HG03432 (cell line): Measurements from ENCODE around the gene GRIP2.
"Not testable (repeated sequence)": the region's sequence is repeated elsewhere in the genome, so short reads cannot be mapped to it uniquely, and the experiment has no call there.

Source experiments
- ATAC-seq: cut with Tn5 transposase; IDR thresholded peaks from one replicate; pipeline ENCODE4 v1.9.1; 2021; ENCODE audit warnings: mild to moderate bottlenecking, moderate library complexity; ENCODE audit not compliant: unreplicated experiment

Gene GRIP2

GRCh38 chr3:14522768-14523167, 17.4 kb downstream of the GRIP2 start:
- ATAC-seq = no peak

- no peak for ATAC-seq
Measured at GRCh38 chr3:14522129-14522691, 17.9 kb downstream of the GRIP2 start.

GRCh38 chr3:14521611-14522010, 18.5 kb downstream of the GRIP2 start:
- no peak for ATAC-seq

DNA sequence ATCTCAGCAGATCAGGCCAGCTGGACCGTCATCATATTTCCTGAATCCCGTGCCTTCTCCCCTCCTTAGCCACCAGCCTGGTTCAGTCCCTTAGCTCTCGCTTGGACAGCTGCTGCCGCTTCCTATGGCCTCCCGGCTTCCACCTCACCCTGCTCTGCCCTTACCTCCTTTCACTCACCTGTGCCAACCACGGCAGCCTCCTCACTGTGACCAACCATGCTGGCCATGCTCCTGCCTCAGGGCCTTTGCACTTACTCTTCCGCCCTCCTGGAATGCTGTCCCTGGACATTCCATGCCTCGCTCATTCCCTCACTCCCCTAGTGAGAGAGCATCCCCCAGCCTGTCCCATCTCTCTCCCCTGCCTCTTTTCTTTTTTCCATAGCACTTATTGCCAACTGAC, 19.2 kb downstream of the GRIP2 start:
- no peak for ATAC-seq

DNA sequence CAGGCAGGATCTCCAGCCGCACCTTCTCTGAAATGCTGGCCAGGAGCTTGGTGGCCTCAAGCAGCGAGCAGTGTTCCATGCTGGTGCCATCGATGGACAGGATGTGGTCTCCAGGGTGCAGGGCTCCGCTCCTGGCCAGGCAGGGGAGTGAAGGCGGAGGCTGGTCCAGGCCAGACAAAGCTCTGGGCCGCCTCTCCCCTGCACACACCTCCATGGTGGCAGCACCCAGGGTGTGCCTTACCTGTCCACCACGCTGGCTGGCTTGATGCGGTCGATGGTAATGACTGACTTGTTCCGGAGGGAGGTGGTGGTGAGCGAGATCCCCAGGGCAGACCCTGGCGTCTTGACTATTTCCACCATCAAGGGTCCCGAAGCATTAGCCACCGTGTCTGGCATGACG, 20.0 kb downstream of the GRIP2 start:
- no peak for ATAC-seq

- ATAC-seq = no peak
Measured at GRCh38 chr3:14519406-14519805, 20.7 kb downstream of the GRIP2 start.

DNA sequence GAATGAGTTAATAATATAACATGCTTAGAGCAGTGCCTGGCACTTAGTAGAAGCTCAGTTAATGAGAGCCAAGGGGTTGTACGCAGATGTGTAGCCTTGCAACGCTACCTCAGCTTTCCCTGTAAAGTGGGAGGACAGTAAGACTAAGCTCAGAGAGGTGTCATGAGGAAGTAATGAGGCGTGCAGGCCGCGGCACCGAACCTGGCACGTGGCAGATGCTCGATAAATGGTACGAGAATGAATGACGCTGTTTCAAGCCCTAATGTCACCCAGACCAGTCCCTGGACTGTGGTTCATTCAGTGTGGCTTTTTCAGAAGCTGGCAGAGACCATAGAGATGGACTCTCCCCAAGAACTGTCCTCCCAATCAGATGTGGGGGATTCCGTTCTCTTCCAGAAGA, 21.2 kb downstream of the GRIP2 start:
- ATAC-seq = no peak

GRCh38 chr3:14518432-14518802, 21.7 kb downstream of the GRIP2 start:
- ATAC-seq = no peak

- ATAC-seq = no peak
Measured at GRCh38 chr3:14517601-14518431, 22.3 kb downstream of the GRIP2 start.

DNA sequence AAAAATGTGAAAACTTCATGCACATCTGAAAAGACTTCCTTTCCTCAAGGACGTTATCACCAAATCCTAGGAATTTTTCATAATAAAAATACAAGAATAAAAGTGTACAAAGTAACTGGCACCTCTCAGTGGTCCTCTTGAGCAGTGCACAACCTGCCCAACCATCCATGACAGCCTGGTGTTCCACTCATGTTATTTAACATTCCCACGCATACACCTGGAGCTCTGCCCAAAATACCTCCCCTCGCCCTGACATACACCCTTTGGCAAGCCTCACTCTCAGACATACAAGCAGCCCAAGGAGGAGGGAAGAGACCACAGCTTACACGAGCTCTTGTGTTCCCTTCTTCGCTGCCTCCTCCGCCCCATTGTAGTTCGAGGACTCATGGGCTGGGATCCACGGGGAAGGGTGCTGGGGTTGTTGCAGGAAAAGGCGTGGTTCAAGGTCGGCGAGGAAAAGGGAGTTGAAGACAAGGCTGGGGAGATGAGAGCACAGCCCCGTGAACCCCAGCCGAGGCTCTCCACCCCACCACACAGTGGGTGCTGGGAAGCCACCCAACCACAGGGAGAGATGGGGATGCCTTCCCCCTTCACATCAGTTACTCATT, 23.3 kb downstream of the GRIP2 start:
- ATAC-seq = no peak

DNA sequence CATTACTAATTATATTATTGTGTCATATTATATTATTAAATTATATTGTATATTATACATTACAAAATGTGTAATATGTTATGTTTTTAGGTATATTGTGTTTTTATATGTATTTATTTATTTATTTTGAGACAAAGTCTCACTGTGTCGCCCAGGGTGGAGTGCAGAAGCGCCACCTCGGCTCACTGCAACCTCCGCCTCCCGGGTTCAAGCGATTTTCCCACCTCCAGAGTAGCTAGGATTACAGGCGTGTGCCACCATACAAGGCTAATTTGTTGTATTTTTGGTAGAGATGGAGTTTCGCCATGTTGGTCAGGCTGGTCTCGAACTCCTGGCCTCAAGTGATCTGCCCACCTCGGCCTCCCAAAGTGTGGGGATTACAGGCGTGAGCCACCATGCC, 24.6 kb downstream of the GRIP2 start:
- ATAC-seq = not testable (repeated sequence)

GRCh38 chr3:14514323-14514720, 25.8 kb downstream of the GRIP2 start:
- no peak for ATAC-seq

- no peak for ATAC-seq
Measured at GRCh38 chr3:14513566-14514322, 26.4 kb downstream of the GRIP2 start.

DNA sequence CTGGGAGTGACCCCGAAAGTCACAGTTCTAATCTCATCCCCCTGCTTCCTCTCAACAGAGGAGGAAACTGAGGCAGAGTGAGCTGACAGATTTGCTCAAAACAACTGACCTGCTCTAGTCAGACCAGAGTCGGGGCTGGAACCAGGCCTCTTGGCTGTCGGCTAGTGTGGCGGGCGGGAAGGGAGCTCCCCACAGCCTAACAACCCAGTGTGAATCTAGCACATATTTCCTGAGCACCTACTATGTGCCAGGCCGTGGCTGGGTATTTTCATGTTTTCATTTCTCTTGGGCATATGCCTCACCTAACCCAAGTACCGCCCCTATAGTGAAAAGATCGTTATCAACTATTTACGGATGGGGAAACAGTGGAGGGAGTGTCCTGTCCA, 27.2 kb downstream of the GRIP2 start:
- ATAC-seq = no peak

DNA sequence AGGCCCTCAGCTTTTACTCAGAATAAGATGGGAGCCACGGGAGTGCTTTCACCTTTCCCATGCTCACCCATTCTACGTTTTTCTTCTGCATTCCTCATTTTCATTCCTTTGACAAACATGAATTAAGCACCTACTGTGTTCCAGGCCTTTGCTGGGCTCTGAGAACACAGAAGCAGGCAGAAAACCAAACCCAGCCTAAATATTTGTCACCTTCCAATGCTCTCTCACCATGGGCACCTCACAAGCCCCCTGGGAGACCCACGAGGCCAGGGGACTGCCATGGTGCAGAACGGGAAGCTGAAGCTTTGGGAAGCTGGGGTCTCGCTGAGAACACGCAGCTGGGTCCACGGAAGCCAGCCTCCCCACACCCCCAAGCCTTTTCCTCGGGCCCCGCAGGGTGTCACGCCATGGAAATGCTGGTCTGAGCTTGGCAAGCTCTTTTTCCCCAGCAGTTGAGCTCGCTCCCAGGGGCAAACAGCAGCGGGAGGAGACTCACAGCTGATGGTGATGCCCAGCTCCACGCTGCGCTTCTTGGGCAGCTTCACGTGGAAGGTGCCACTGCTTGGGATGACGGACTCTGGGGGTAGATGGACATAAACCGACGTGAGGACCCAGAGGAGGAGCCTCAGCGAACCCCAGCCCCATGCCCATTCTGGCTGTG, 27.7 kb downstream of the GRIP2 start:
- no peak for ATAC-seq

GRCh38 chr3:14511623-14512280, 28.4 kb downstream of the GRIP2 start:
- ATAC-seq = no peak

GRCh38 chr3:14510838-14511622, 29.1 kb downstream of the GRIP2 start:
- no peak for ATAC-seq

- ATAC-seq = no peak
Measured at GRCh38 chr3:14509796-14510100, 30.4 kb downstream of the GRIP2 start.

DNA sequence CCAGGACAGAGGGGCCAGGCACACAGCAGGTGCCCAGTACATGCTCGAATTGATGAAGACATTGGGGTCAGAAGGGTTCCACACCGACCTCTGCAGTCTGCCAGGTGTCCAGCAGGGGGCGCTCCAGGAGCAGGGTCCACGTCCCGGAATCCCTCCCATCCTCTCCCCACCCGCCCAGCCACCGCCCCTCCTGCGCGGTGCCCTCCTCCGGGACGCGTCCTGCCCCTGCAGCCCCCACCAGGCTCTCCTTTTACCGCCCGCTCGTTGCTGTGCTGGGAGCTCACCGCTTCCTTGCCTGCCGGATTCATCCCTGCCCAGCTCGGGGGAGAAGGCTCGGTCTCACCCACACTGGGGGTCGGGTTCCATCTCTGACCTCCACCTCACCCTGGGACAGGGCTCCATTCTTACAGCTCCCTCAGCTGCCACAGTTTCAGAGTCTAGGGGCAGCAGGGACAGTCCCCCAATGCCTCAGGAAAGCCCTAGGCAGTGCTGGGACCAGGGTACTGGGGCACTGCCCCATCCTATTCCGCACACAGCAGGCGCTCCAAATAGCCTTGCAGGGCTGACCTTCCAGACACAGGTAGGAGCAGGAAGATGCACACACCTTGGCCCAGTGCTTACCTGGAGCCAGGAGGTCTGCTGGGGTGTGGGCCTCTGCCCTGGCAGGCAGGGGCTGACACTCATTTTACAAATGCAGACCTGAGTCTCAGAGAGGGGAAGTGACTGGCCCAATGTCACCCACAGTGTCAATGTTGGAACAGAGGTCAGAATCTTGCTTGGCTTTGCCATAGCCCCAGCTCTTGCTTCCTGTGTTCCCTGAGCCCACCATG, 31.0 kb downstream of the GRIP2 start:
- no peak for ATAC-seq
